ENCODE data around the gene CDH4. TPM values are rescaled to one million over a fixed set of nuclear protein-coding genes. Genes with fewer than 3 reads are reported as not detected.

The CDH4 gene
- total and polyA plus RNA-seq, 2 donors, result 0.04 to 0.42 TPM

DNA sequence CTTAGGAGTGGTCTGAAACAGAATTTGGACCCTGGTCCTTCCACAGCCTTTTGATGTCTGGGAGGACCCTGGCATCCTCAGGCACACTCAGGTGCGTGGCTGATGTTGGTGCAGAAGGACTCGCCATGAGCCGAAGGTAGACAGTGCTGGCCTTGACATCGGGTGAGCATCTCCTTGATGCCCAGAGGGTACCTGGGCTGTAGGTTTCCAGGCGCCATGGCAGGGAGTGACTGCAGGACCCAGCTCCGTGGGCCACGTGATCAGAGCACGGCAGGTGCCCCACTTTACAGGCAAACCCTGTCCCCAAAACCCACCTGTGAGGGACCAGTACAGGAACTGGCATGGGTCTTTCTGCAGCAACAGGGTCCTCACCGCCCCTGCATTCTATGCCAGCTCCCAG lies 319.2 kb downstream of the CDH4 start:
- DNase-seq (ENCODE audit: extremely low spot score), result no peak
- Histone ChIP-seq H3K4me1 (ENCODE audit: insufficient read depth) (no peaks in the 10 kb centered on the region), H3K4me3 (ENCODE audit: low read depth, low read length) (no peak overlapping the region), H3K27ac (ENCODE audit: low read depth) (no peak overlapping the region), H3K36me3 (ENCODE audit: insufficient read depth) (no peaks in the 10 kb centered on the region)
- WGBS, result 89% methylated on average over 9 of the region's 9 CpGs

GRCh38 chr20:61571916-61572711 lies 320.1 kb downstream of the CDH4 start:
- Histone ChIP-seq H3K36me3 (ENCODE audit: insufficient read depth) (no peaks in the 10 kb centered on the region), H3K4me1 (ENCODE audit: insufficient read depth) (no peaks in the 10 kb centered on the region), H3K4me3 (ENCODE audit: low read depth, low read length) (no peak overlapping the region), H3K27ac (ENCODE audit: low read depth) (no peak overlapping the region)
- WGBS, result 49% methylated on average over 13 of the region's 13 CpGs
- no peak for DNase-seq (ENCODE audit: extremely low spot score)

DNA sequence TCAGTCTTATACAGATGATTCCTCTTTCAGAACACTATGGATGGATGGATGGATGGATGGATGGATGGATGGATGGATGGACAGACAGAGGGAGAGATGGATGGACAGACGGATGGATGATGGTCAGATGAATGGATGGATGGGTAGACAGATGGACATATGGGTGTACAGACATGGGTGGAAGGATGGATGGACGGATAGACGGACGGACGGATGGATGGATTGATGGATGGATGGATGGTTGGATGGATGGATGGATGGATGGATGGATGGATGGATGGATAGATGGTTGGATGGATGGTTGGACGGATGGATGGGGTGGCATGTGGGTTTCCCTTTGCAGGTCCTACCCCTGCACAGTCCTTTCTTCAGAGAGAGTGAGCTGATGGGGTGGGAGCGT lies 320.7 kb downstream of the CDH4 start:
- WGBS, result 86% methylated on average over 7 of the region's 7 CpGs
- H3K27ac ChIP-seq (ENCODE audit: low read depth), result no peak overlapping the region

GRCh38 chr20:61573415-61574305 lies 321.6 kb downstream of the CDH4 start:
- Histone ChIP-seq H3K27ac (ENCODE audit: low read depth) (no peak overlapping the region), H3K36me3 (ENCODE audit: insufficient read depth) (no peaks in the 10 kb centered on the region), H3K4me1 (ENCODE audit: insufficient read depth) (no peaks in the 10 kb centered on the region), H3K4me3 (ENCODE audit: low read depth, low read length) (no peak overlapping the region)
- no peak for DNase-seq (ENCODE audit: extremely low spot score)
- WGBS, result 61% methylated on average over 16 of the region's 16 CpGs

More for the DNA sequence above, 320.7 kb downstream of the CDH4 start:
- Histone ChIP-seq H3K4me3 (ENCODE audit: low read depth, low read length) (no peak overlapping the region), H3K36me3 (ENCODE audit: insufficient read depth) (no peaks in the 10 kb centered on the region), H3K4me1 (ENCODE audit: insufficient read depth) (no peaks in the 10 kb centered on the region)
- no peak for DNase-seq (ENCODE audit: extremely low spot score)

- Histone ChIP-seq H3K4me3 (ENCODE audit: low read depth, low read length) (no peak overlapping the region), H3K36me3 (ENCODE audit: insufficient read depth) (no peaks in the 10 kb centered on the region), H3K27ac (ENCODE audit: low read depth) (no peak overlapping the region), H3K4me1 (ENCODE audit: insufficient read depth) (no peaks in the 10 kb centered on the region)
- DNase-seq (ENCODE audit: extremely low spot score), result no peak
- WGBS, result 33% methylated on average over 6 of the region's 6 CpGs
Measured at GRCh38 chr20:61575151-61575937, 323.3 kb downstream of the CDH4 start.

GRCh38 chr20:61576372-61576771 lies 324.3 kb downstream of the CDH4 start:
- no peak overlapping the region for H3K27ac ChIP-seq (ENCODE audit: low read depth)
- 86% methylated on average over 5 of the region's 5 CpGs for WGBS
- H3K36me3 ChIP-seq (ENCODE audit: insufficient read depth), result no peaks in the 10 kb centered on the region
- H3K4me3 ChIP-seq (ENCODE audit: low read depth, low read length), result no peak overlapping the region
- H3K4me1 ChIP-seq (ENCODE audit: insufficient read depth), result no peaks in the 10 kb centered on the region
- DNase-seq (ENCODE audit: extremely low spot score), result no peak

GRCh38 chr20:61577065-61577464 lies 325.0 kb downstream of the CDH4 start:
- no peak overlapping the region for H3K4me3 ChIP-seq (ENCODE audit: low read depth, low read length)
- WGBS, result 93% methylated on average over 1 of the region's 1 CpG

DNA sequence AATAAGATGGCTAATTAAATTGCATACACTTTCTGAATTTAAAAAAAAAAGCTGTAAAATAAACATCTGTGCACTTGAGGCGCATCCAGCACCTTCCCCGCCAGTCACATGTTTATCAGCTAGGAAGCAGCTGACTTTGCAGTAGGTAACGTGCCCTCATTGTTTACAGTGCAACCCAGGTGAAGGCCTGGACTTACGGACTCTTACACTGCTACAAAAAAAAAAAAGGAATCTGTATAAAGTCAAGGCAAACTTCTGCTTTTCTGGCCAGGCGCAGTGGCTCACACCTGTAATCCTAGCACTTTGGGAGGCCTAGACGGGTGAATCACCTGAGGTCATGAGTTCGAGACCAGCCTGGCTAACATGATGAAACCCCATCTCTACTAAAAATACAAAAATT lies 327.8 kb downstream of the CDH4 start:
- no peak overlapping the region for H3K27ac ChIP-seq (ENCODE audit: low read depth)
- no peak for DNase-seq (ENCODE audit: extremely low spot score)
- H3K4me1 ChIP-seq (ENCODE audit: insufficient read depth), result no peaks in the 10 kb centered on the region
- H3K36me3 ChIP-seq (ENCODE audit: insufficient read depth), result no peaks in the 10 kb centered on the region
- 79% methylated on average over 7 of the region's 7 CpGs for WGBS
- H3K4me3 ChIP-seq (ENCODE audit: low read depth, low read length), result no peak overlapping the region

More at GRCh38 chr20:61577065-61577464, 325.0 kb downstream of the CDH4 start:
- H3K4me1 ChIP-seq (ENCODE audit: insufficient read depth), result no peaks in the 10 kb centered on the region
- no peaks in the 10 kb centered on the region for H3K36me3 ChIP-seq (ENCODE audit: insufficient read depth)
- no peak for DNase-seq (ENCODE audit: extremely low spot score)
- H3K27ac ChIP-seq (ENCODE audit: low read depth), result no peak overlapping the region

DNA sequence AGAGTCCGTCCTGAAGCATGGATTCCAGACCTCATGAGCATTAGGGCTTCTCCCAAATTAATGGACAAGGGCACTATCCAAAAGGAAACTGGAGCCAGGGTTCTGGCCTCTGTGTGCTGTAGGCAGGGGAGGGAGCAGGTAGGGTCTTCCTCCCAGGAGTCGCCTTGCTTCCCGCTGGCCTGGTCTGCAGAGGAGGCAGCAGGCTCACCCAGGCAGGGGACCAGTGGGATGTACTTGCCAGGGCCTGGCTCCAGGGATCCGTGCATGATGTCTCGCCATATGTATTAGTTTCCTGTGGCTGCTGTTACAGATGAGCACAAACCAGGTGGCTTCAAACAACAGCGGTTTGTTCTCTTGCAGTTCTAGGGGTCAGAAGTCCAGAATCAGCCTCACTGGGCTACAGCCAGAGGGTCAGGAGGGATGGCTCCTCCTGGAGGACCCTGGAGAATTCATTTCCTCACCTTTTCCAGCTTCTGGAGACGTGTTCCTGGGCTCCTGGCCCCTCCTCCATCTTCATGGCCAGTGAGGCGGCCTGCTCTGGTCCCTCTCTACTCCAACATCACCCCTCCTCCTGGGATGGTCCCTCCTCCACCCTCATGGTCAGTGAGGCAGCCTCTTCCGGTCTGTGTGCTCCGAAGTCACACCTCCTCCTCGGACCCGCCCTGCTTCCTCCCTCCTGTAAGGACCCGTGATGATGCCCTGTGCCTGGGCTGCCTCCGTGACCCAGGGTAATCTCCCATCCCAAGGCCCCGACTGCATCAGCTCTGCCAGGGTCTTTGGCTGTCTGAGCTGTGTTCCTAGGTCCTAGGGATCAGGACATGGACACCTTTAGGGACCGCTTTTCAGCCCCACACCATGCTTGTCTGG lies 329.1 kb downstream of the CDH4 start:
- Histone ChIP-seq H3K4me1 (ENCODE audit: insufficient read depth) (no peaks in the 10 kb centered on the region), H3K4me3 (ENCODE audit: low read depth, low read length) (no peak overlapping the region), H3K36me3 (ENCODE audit: insufficient read depth) (no peaks in the 10 kb centered on the region), H3K27ac (ENCODE audit: low read depth) (no peak overlapping the region)
- no peak for DNase-seq (ENCODE audit: extremely low spot score)
- WGBS, result 70% methylated on average over 16 of the region's 16 CpGs

DNA sequence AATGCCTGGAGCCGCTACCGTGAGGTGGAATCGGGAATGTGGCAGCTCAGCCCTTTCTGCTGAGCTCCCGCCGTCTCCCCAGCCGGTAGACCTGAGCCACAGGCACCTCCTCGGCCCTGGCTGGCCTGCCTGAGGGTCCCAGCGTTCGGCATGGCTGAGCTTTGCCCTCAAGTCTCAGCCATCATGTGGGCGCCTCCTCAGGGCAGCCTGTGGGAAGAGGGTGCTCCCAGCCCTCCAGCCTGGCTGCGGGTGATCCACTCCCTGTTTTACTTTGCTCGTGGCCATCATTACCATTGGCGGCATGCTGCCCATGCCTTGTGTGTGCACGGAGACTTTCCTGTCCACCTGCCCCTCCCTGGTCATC lies 329.7 kb downstream of the CDH4 start:
- Histone ChIP-seq H3K4me3 (ENCODE audit: low read depth, low read length) (no peak overlapping the region), H3K36me3 (ENCODE audit: insufficient read depth) (no peaks in the 10 kb centered on the region), H3K27ac (ENCODE audit: low read depth) (no peak overlapping the region), H3K4me1 (ENCODE audit: insufficient read depth) (no peaks in the 10 kb centered on the region)
- 64% methylated on average over 14 of the region's 14 CpGs for WGBS
- DNase-seq (ENCODE audit: extremely low spot score), result no peak

DNA sequence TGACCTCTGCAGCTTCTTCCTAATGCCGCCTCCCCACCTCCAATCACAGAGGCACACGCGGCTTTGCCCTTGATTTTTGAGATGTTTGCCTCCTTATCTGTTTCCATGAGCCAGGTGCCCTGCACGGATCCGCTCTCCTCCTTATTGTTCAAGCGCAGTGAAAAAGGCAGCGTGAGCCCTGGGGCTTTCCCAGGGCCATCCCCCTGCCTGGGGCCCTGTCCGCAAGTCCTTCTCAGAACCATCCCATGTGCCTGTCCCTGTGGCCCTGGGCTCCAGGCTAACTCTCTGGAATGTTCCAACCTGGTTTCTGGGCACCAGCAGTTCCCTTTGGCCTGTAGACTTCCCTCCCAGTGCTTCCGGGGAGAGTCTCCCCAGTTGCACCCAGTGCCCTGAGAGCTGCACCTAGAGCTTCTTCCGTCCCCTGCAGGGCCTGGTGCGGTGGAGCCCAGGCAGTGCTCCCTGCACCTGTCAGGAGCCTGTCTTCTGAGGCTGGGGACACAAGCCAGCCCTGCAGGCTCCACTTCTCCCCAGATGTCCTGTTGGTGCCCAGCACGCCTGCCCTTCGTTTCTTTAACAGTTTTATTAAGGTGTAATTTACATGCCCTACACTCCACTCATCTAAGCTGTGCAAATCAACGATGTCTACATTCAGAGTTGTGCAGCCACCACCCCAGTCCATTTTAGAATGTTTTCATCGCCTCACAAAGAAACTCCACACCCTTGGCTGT lies 330.3 kb downstream of the CDH4 start:
- H3K36me3 ChIP-seq (ENCODE audit: insufficient read depth), result no peaks in the 10 kb centered on the region
- no peaks in the 10 kb centered on the region for H3K4me1 ChIP-seq (ENCODE audit: insufficient read depth)
- H3K4me3 ChIP-seq (ENCODE audit: low read depth, low read length), result no peak overlapping the region
- H3K27ac ChIP-seq (ENCODE audit: low read depth), result no peak overlapping the region
- 71% methylated on average over 15 of the region's 15 CpGs for WGBS
- no peak for DNase-seq (ENCODE audit: extremely low spot score)

GRCh38 chr20:61583356-61583755 lies 331.3 kb downstream of the CDH4 start:
- Histone ChIP-seq H3K4me3 (ENCODE audit: low read depth, low read length) (no peak overlapping the region), H3K4me1 (ENCODE audit: insufficient read depth) (no peaks in the 10 kb centered on the region), H3K36me3 (ENCODE audit: insufficient read depth) (no peaks in the 10 kb centered on the region), H3K27ac (ENCODE audit: low read depth) (no peak overlapping the region)
- DNase-seq (ENCODE audit: extremely low spot score), result no peak
- 69% methylated on average over 9 of the region's 9 CpGs for WGBS

All from urinary bladder (tissue), 4 donors.